Measurements from ENCODE around the gene B4GAT1.
"Not testable (repeated sequence)": the region's sequence is repeated elsewhere in the genome, so short reads cannot be mapped to it uniquely, and the experiment has no call there.

Gene B4GAT1

GRCh38 chr11:66347425-66348276 lies at the start of gene B4GAT1:
TSS of gene B4GAT1 (minus strand) at chr11:66347629. CDS start at chr11:66347545, 84 bp downstream.
- peak; percentile 84 for DNase-seq (ENCODE audit: low read depth, low spot score)

- DNase-seq (ENCODE audit: low read depth, low spot score): no peak
These were observed 46.5 kb upstream of the B4GAT1 start for GRCh38 chr11:66393954-66394353.

- no peak for DNase-seq (ENCODE audit: low read depth, low spot score)
These were observed 43.9 kb upstream of the B4GAT1 start for GRCh38 chr11:66391322-66391721.

DNA sequence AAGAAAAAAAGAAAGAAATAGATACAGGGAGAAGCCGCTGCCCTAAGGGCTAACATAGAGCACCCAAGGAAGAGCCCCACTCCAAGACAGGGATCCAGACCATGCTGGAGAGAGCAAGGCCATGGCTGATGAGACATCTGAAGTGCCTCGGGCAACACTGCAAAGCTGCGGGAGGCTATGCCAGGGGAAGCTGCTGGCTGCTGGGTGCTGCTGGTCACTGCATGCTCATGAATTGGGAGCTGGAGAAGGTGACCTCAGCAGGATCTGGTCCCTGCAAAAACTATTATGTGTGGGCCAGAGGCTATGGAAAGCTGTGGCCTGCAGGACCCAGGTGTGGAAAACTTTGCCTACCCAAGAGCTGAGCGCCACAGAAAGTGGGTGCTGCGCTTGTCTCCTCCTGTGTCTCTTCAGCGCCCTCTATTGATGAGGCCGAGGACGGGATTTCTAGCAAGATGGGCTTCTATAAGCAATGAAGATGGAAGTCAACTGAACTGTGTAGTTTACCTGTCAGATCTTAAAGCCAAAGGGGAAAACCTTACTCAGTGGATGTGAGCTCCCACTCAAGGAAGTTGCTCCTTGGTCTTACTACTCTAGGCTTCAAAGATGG lies 41.5 kb upstream of the B4GAT1 start:
- no peak for DNase-seq (ENCODE audit: low read depth, low spot score)

DNA sequence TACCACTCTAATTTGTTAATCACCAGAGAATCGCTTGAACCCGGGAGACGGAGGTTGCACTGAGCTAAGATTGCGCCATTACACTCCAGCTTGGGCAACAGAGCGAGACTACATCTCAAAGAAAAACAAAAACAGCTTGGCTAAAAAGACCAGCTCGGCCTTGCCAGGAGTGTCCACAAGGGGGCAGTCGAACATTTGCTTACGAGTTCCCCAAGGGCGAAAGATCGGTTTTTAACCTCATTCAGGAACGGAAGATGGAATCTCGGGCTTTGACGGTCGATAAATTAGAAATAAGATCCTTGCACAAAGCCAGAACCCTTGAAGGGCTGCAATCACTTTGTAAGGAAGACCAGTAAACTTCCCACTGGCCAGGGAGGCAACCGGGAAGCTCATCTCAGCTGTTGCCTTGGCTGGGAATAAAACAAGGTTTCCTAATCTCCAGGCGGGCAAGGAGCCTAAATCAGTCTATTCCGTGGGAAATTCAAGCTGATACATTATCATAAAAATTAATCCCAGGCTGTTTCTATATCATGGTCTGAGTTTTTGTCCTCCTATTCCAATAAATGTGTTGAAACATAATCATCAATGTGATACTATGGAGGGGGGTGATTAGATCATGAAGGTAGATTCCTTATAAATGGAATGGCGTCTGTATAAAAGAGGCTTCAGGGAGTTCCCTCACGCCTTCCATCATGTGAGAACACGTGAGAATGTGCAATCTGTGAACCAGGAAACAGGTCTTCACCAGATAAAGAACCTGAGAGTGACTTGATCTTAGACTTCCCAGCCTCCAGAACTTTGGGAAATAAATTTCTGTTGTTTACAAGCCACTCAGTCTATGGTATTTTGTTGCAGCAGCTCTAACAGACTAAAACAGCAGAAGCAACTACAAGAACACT lies 39.0 kb upstream of the B4GAT1 start:
- peak; percentile 50 for DNase-seq (ENCODE audit: low read depth, low spot score)

- DNase-seq (ENCODE audit: low read depth, low spot score): not testable (repeated sequence)
These were observed 36.9 kb upstream of the B4GAT1 start for GRCh38 chr11:66384316-66384715.

GRCh38 chr11:66380264-66380663 lies 32.8 kb upstream of the B4GAT1 start:
- not testable (repeated sequence) for DNase-seq (ENCODE audit: low read depth, low spot score)

DNA sequence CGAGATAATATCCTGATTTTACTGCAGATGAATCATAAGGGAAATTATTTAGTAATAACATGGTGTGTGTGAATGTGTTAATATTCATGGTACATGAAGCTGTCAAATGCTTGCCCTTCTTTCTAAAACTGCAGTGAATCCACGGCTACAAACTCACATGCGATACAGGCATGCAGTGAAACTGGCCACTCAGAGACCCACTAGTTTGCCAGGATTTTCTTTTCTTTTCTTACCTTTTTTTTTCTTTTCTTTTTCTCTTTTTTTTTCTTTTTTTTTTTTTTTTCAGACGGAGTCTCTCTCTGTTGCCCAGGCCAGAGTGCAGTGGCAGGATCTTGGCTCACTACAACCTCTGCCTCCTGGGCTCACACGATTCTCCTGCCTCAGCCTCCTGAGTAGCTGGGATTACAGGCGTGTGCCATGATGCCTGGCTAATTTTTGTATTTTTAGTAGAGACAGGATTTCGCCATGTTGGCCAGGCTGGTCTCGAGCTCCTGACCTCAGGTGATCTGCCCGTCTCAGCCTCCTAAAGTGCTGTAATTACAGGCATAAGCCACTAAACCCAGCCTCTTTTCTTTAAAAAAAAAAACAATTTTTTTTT lies 26.4 kb upstream of the B4GAT1 start:
- not testable (repeated sequence) for DNase-seq (ENCODE audit: low read depth, low spot score)

DNA sequence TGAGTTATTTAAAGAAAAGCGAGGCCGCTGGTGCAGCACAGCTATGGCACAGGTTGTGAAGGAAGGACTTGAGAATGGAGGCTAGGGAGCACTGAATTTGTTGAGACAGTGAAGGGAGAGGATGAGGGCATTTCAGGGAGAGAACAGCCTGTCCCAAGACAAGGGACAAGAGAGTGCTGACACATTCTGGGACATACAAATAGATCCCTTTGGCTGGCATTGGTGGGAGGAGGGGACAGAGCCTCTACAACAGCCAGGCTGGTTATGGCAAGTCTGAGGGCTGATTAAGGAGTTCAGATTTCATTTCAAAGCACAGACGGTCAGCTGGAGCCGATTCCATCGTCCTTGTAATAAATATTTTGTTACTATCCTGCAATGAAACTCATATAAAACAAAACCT lies 25.8 kb upstream of the B4GAT1 start:
- no peak for DNase-seq (ENCODE audit: low read depth, low spot score)

DNA sequence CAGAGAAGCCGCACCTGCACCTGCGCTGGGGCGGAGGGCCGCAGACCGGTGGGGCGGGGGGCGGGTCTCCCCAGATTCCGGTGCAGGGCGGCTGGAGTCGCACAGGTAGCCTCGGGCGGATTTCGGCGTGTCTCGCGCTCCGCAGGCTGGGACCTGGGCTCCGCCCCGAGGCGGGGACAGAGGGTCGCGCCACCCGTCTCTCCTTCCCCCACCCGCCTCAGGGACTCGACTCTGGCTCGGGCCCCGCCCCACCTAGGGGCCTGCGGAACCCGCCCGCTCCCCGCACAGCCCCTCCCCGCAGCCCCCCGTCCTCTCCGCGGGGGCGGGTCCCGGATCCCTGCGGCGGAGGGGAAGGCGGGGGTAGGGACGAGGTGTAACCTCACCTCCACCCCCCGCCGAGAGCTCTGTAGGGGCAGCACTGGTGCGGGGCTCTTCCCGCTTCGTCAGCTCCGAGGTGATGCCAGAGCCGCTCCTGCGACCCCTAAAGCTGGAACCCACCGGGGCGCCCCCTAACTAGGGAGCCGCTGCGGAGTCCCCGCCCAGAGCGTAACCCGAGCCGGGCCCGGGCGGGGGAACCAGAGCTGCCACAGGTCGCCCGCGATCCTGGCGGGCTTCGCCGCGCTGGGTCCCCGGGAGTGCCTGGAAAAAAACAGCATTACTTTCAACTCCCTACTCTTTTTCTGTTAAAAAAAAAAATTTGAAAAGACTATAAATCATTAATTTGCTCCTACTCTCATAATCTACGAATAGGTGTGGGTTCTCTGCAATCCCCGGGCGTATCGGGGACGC lies 24.4 kb upstream of the B4GAT1 start, which contains the start of gene SLC29A2:
TSS of gene SLC29A2 (minus strand) at position 134 of the 789 bp plus-strand sequence. CDS start 169 bp downstream, outside the sequence.
- no peak for DNase-seq (ENCODE audit: low read depth, low spot score)

DNA sequence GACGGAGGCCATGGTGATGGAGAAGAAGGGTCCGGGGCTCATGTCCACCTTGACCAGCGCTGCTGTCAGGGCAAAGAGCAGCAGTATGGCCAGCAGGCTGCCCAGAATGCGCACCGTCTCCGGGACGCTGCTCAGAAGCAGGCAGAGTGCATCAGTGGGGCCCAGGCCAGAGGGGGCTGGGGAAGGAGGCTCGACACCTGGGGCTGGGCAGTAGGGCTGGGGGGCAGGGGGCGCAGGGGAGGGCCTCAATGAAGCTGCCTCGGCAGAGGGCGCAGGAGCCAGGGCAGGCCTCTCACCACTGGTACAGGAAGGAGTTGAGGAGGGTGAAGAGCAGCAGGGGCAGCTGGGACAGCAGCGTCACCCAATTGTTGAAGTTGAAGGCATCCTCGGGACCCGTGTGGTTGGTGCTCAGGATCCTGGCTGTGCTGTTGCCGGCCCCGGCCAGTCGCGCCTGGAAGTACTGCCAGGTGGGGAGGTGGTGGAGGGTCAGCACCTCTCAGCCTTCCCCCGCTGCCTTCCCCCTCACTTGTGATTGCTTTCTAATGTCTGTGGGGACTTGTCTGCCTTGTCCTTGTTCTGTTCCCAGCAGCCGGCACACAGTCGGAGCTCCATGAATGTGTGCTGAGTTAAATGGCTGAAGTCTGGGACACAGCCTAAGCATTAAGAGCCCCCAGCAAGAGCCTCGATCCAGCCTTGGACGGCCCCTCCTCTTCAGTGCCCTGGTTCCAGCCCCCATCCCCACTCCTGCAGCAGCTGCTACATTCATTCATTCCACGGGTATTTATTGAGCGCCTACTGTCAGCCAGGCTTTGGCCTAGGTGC lies 21.9 kb upstream of the B4GAT1 start:
- DNase-seq (ENCODE audit: low read depth, low spot score): no peak

DNA sequence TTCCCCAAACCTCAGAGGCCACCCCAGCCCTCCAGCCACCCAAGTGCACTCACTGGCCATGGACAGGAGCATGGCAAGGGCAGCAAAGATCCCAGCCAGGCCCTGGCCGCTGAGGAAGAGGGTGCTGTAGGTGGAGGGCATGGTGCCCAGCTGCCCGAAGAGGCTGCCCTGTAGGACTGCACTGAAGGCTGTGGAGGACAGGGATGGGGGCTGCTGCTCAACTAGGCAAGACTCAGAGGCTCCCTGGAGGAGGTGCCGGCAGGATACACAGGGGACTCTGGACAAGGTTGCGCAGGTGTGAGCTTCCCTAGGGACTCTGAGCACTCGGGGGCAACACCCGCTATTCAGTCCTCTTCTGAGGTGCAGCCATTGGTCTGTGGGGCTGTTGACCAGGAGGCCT lies 21.1 kb upstream of the B4GAT1 start:
- no peak for DNase-seq (ENCODE audit: low read depth, low spot score)

GRCh38 chr11:66367561-66368312 lies 20.3 kb upstream of the B4GAT1 start:
- no peak for DNase-seq (ENCODE audit: low read depth, low spot score)

GRCh38 chr11:66366844-66367477 lies 19.5 kb upstream of the B4GAT1 start:
- no peak for DNase-seq (ENCODE audit: low read depth, low spot score)

GRCh38 chr11:66365711-66366619 lies 18.5 kb upstream of the B4GAT1 start:
- DNase-seq (ENCODE audit: low read depth, low spot score): no peak

DNA sequence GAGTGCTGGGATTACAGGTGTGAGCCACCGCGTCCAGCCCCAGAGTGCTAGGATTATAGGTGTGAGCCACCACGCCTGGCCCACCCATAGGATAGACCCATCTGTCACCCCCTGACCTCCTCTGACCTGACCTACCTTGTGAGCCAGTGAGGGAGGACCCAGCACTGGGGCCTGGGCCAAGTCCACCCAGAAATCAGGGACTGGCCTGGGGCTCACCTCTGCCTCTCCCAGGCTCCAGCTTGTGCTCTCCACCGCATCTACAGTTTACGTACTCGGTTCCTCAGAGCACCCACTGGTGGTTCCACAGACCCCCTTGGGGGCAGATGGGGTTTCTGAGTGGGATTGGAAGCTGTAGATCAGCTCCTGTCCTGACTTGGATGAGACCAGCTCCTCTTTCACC lies 17.7 kb upstream of the B4GAT1 start:
- no peak for DNase-seq (ENCODE audit: low read depth, low spot score)

GRCh38 chr11:66363805-66364535 lies 16.5 kb upstream of the B4GAT1 start:
- DNase-seq (ENCODE audit: low read depth, low spot score): no peak

Measured in brain pericyte (primary cell).